Medulla oblongata (tissue), 1 donor: ENCODE results near the gene S100PBP.
"Not testable (repeated sequence)": the region's sequence is repeated elsewhere in the genome, so short reads cannot be mapped to it uniquely, and the experiment has no call there.

Experiments
- DNase-seq: peaks from one replicate; pipeline ENCODE4 v3.0.0-alpha.2; 2015; ENCODE audit errors: extremely low spot score

S100PBP gene

DNA sequence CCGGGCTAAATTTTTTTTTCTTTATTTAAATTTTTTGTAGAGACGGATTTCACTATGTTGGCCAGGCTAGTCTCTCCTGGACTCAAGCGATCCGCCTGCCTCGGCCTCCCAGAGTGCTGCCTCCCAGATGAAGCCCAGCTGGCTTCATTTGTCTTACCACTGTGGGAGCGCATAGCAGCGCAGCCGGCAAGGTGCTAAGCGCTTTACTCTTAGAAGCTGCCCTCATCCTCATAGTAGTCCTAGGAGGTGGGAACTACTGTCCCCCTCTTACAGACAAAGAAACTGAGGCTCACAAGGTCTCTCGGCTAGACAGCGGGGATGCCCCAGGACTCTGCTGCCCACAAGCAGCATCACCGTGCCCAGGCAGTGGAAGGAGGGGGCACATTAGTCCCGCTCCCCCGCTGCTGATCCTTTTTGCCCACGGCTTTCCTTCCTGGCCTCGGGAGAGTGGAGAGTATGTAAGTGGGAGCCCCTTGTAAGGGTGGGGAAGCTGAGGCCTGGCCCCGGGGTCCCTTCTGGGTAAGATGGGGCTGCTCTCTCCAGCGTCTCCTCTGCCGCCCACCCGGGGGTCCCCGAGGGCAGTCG is 83.0 kb downstream of the S100PBP start:
- DNase-seq: no peak

DNA sequence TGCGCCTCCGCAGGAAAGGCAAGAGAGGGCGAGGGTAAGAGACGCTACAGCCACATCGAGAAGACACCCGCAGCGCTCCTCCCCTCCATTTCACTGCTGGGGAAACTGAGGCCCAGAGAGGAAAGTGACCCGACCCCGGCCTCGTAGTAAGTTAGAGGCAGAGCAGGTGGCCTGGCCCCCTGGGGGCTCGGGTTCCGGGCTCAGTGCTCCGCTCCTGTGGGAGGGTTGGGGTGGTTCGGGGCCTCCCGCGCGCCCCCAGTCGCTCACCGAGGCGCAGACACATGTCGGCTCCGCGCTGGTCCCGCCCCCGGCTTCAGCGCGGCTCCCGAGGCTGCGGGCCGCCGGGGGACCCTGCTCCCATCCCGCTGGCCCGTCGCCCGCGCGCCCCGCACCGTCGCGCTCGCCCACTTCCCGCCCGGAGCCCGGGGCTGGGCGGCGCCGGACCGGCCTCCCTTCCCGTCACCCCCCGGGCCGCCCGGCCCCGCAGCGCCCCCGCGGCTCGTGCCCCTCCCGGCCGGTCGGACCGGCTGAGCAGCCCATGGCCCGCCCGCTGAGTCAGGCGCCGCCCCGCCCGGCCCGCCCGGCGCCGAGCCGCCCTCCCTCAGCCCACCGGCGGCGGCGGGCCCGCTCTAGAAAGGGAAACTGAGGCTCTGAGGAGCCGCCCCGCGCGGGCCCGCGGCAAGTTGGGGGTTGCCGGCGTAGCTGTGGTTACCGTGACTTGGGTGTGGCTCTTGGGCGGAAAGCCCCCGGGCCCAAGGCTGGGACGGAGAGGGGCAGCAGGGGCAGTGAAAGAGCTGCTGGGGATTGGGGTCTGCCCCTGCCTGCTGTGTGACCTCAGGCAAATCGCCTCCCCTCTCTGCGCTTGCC is 83.7 kb downstream of the S100PBP start, which contains the start of gene TMEM54:
Gene TMEM54 (minus strand): TSS at position 434 of the 867 bp plus-strand sequence. CDS start 151 bp downstream, at position 283.
- DNase-seq: peak; percentile 42

DNA sequence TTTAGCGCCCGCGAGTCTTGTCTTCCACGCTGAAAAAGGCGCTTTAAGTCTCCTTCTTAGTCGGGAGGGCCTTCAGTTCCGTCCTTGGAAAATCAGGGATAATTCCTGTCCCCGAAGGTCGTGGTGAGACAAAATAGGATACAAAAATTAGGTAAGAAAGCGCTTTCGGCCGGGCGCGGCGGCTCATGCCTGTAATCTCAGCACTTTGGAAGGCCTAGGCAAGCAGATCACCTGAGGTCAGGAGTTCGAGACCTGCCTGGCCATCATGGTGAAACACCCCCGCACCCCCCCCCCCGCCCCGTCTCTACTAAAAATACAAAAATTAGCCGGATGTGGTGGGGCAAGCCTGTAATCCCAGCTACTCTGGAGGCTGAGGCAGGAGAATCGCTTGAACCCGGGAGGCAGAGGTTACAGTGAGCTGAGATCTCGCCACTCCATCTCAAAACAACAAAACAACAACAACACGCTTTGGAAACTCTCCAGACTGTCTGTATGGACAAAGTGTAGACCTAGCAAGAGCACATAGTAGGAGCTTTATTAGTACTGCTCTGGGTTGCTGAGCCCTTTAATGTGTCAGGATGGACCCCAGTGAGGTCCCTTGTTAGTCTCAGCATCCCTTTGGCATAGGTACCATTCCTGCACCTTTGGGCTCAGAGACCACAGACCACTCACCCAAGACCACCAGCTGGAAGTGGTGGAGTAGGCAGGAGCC is 84.5 kb downstream of the S100PBP start:
- no peak for DNase-seq

DNA sequence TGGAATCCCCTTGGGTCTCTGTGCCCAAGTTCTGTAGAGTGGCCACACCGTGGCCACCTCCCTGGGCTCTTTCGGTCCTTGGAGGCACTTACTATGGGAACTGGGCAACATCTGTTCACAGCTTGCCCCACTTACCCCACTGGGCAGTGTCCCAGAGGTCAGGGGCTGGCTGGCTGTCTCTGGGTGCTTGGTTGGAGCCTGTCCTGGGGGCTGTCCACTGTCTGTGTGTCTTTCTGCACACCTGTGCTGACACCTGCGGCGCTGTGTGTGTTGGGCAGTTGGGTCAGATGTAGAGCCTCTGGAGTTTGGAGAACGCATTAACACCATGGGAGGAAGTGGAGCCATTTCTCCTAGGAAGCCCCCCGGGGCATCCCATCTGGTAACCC is 85.1 kb downstream of the S100PBP start:
- no peak for DNase-seq

- no peak for DNase-seq
Observed at GRCh38 chr1:32903991-32904785, 86.7 kb downstream of the S100PBP start.

DNA sequence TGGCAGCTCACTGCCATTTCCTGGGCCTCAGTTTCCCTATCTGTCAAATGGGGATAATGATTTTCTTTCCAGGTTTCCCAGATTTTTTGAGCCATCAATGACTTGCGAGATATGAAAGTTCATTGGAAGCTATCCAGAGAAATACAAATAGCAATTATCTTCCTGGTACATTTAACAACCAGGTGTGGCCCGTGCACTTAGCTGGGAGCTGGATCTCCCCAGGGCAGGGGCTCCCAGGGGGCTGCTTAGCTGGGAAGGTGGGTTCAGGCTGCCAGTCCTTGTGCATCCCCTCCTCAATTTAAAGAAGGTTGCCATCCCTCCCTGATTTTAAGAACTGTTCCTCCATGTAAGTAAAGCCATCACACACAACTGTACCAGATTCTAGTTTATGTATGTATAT is 87.3 kb downstream of the S100PBP start:
- DNase-seq: no peak

GRCh38 chr1:32905588-32905987 is 88.1 kb downstream of the S100PBP start:
- DNase-seq: not testable (repeated sequence)

GRCh38 chr1:32906654-32907053 is 89.2 kb downstream of the S100PBP start:
- DNase-seq: no peak

GRCh38 chr1:32907435-32907834 is 90.0 kb downstream of the S100PBP start:
- DNase-seq: no peak
